IMR-90 (cell line): ENCODE results near the gene SEZ6L. TPM values are rescaled to one million over a fixed set of nuclear protein-coding genes. Genes with fewer than 3 reads are reported as not detected.

Experiments
- ATAC-seq: fragments of 200-7000 bp; cut with Tn5 transposase; 2 replicates; pipeline ENCODE4 v1.9.1; 2020; ENCODE audit warnings: low read depth, mild to moderate bottlenecking, moderate library complexity
- BruUV-seq: library from RNA; stranded (reverse); fragments of 400-500 nt; replicated peaks from 2 replicates; lab custom pipeline; 2021; lab: Mats Ljungman, UMichigan
- CTCF ChIA-PET: fragments of 300-600 bp; formaldehyde crosslinking; extraction: SDS; loops from one replicate; lab custom pipeline; 2021; ENCODE audit warnings: antibody characterized with exemption; lab: Yijun Ruan, JAX
- POLR2A ChIA-PET: fragments of 300-600 bp; sonication (Branson Sonifier 250); formaldehyde crosslinking; loops from one replicate; lab custom pipeline; 2022; ENCODE audit warnings: antibody characterized with exemption; ENCODE audit not compliant: unreplicated experiment; lab: Charles Lee
- DNase-seq: peaks from one replicate; pipeline ENCODE4 v3.0.0; 2013
- H2AFZ ChIP-seq: replicated peaks from 2 replicates; pipeline ENCODE3; 2013; ENCODE audit warnings: low read length, mild to moderate bottlenecking; ENCODE audit not compliant: poor library complexity
- H2AK5ac ChIP-seq: 2 replicates; pipeline ENCODE4 v1.6.1; 2013; ENCODE audit warnings: low read depth, low read length, inconsistent platforms
- H2AK9ac ChIP-seq: replicated peaks from 2 replicates; pipeline ENCODE3; 2013; ENCODE audit warnings: mild to moderate bottlenecking, low read depth, low read length, moderate library complexity; ENCODE audit not compliant: poor library complexity
- H2BK120ac ChIP-seq: 2 replicates; pipeline ENCODE4 v1.6.1; 2013; ENCODE audit warnings: low read depth, low read length, inconsistent platforms
- H2BK15ac ChIP-seq: 3 replicates; pipeline ENCODE4 v1.6.1; 2013; ENCODE audit warnings: low read depth, low read length, inconsistent platforms
- H2BK20ac ChIP-seq: 2 replicates; pipeline ENCODE4 v1.6.1; 2013; ENCODE audit warnings: low read depth, mild to moderate bottlenecking, inconsistent platforms, low read length, moderate library complexity
- H2BK5ac ChIP-seq: 2 replicates; pipeline ENCODE4 v1.6.1; 2013; ENCODE audit warnings: mild to moderate bottlenecking, low read depth, low read length, inconsistent platforms; ENCODE audit not compliant: poor library complexity, severe bottlenecking
- H3K14ac ChIP-seq: replicated peaks from 2 replicates; pipeline ENCODE4 v1.6.1; 2013; ENCODE audit warnings: low read depth, low read length, inconsistent platforms
- H3K18ac ChIP-seq: 2 replicates; pipeline ENCODE4 v1.6.1; 2013; ENCODE audit warnings: low read depth, low read length, control low read depth
- H3K23ac ChIP-seq: 2 replicates; pipeline ENCODE4 v1.6.1; 2013; ENCODE audit warnings: low read depth, low read length, inconsistent platforms
- H3K27ac ChIP-seq: 2 replicates; pipeline ENCODE4 v1.5.1; 2013; ENCODE audit warnings: mild to moderate bottlenecking, control low read depth, low read length; ENCODE audit not compliant: insufficient read depth
- H3K27me3 ChIP-seq: 2 replicates; pipeline ENCODE4 v1.6.1; 2013; ENCODE audit warnings: low read length; ENCODE audit not compliant: control insufficient read depth, insufficient read depth
- H3K36me3 ChIP-seq: 2 replicates; pipeline ENCODE4 v1.6.1; 2013; ENCODE audit warnings: low read length, mixed read lengths; ENCODE audit not compliant: control insufficient read depth, insufficient read depth
- H3K4ac ChIP-seq: 2 replicates; pipeline ENCODE4 v1.6.1; 2013; ENCODE audit warnings: low read depth, low read length, inconsistent platforms
- H3K4me1 ChIP-seq: 2 replicates; pipeline ENCODE4 v1.6.1; 2013; ENCODE audit warnings: low read length, mixed read lengths; ENCODE audit not compliant: control insufficient read depth, insufficient read depth
- H3K4me2 ChIP-seq: 2 replicates; pipeline ENCODE4 v1.6.1; 2013; ENCODE audit warnings: low read depth, mild to moderate bottlenecking, control low read depth, low read length, moderate library complexity
- H3K4me3 ChIP-seq: 2 replicates; pipeline ENCODE4 v1.5.1; 2013; ENCODE audit warnings: low read depth, mild to moderate bottlenecking, control low read depth, low read length, moderate library complexity; ENCODE audit not compliant: insufficient read depth
- H3K56ac ChIP-seq: 2 replicates; pipeline ENCODE4 v1.6.1; 2013; ENCODE audit warnings: low read length, inconsistent platforms; ENCODE audit not compliant: insufficient read depth; ENCODE audit errors: extremely low read depth
- H3K79me1 ChIP-seq, 2 experiments: 2 replicates each; pipeline ENCODE4 v1.6.1; 2013; ENCODE audit warnings: low read length in 2 of 2, inconsistent platforms in 1 of 2, low read depth in 1 of 2
- H3K9ac ChIP-seq: 2 replicates; pipeline ENCODE4 v1.6.1; 2013; ENCODE audit warnings: low read depth, low read length, control low read depth
- H3K9me1 ChIP-seq: 2 replicates; pipeline ENCODE4 v1.6.1; 2013; ENCODE audit warnings: low read length, inconsistent platforms; ENCODE audit not compliant: insufficient read depth
- H3K9me3 ChIP-seq: 2 replicates; pipeline ENCODE4 v1.6.1; 2013; ENCODE audit warnings: low read length; ENCODE audit not compliant: control insufficient read depth, insufficient read depth
- H4K20me1 ChIP-seq: 2 replicates; pipeline ENCODE4 v1.6.1; 2013; ENCODE audit warnings: low read length, inconsistent platforms; ENCODE audit not compliant: insufficient read depth
- H4K5ac ChIP-seq: 2 replicates; pipeline ENCODE4 v1.6.1; 2013; ENCODE audit warnings: mild to moderate bottlenecking, low read depth, low read length, control low read depth
- H4K8ac ChIP-seq, 2 experiments: 2 replicates each; pipeline ENCODE4 v1.6.1; 2013; ENCODE audit warnings: low read depth in 2 of 2, low read length in 2 of 2, control low read depth in 1 of 2, inconsistent platforms in 1 of 2
- H4K91ac ChIP-seq: 2 replicates; pipeline ENCODE4 v1.6.1; 2013; ENCODE audit warnings: low read depth, low read length, inconsistent platforms; ENCODE audit not compliant: insufficient read depth
- RCOR1 ChIP-seq: IDR thresholded peaks from 2 replicates; pipeline ENCODE4 v1.6.1; 2012; ENCODE audit warnings: mild to moderate bottlenecking, low read length, improper control_type of control experiment; ENCODE audit not compliant: insufficient replicate concordance
- WGBS, 2 experiments: methylation state at CpG; one replicate each; pipeline versions ENCODE4 v1.1.5 to v1.1.7; 2013; ENCODE audit warnings: missing lambda C conversion rate in 2 of 2; ENCODE audit not compliant: insufficient read length in 1 of 2; ENCODE audit errors: extremely low coverage in 2 of 2; 5-methylcytosine and 5-hydroxymethylcytosine counted together
- dilution Hi-C: fragments of 300-500 bp; cut with HindIII; formaldehyde crosslinking; loops from one replicate; pipeline ENCODE4 v1.14.3; 2018; ENCODE audit warnings: low sequenced_read_pairs; ENCODE audit not compliant: unreplicated experiment
- in situ Hi-C: fragments of 300-500 bp; cut with MboI; formaldehyde crosslinking; loops from 3 replicates; pipeline ENCODE4 v1.14.3; 2019; ENCODE audit warnings: low sequenced_read_pairs, inconsistent platforms, mixed read lengths
- intact Hi-C: fragments of 100-400 bp; cut with micrococcal nuclease; formaldehyde crosslinking; loops from 2 replicates; pipeline ENCODE4 v1.10.0; 2022
- polyA plus RNA-seq, 3 experiments: library from polyadenylated mRNA; depleted of rRNA; stranded (reverse); fragments of >200 nt; gene quantifications; 2 replicates each; pipeline ENCODE4 v1.2.3, GENCODE V29; 2012; ENCODE audit warnings: low replicate concordance in 1 of 3
- total RNA-seq: library from RNA; depleted of rRNA; stranded (reverse); fragments of >200 nt; gene quantifications from 2 replicates; pipeline ENCODE4 v1.2.3, GENCODE V29; 2012

The SEZ6L gene
- total and polyA plus RNA-seq, 2 of the 4 experiments (the other 2 are of a cell fraction): not detected

GRCh38 chr22:26161746-26162145, 7.5 kb upstream of the SEZ6L start:
- H3K9me3 ChIP-seq: peaks cover 2% of the 10 kb centered on the region; the same call in 1 of the 2 replicates
- 80% methylated on average over 1 of the region's 7 CpGs; no CpG with 5 or more reads in 1 of the 2 experiments for WGBS, 2 experiments

More at GRCh38 chr22:26161746-26162145, 7.5 kb upstream of the SEZ6L start:
- CTCF ChIA-PET: no interaction called here
- Histone ChIP-seq H3K9ac (no peak overlapping the region), H4K20me1 (no peaks in the 10 kb centered on the region), H4K91ac (no peak overlapping the region), H3K36me3 (no peaks in the 10 kb centered on the region), H3K4ac (no peak overlapping the region), H2BK120ac (no peak overlapping the region), H3K4me1 (no peaks in the 10 kb centered on the region), H2BK20ac (no peak overlapping the region), H3K27me3 (no peaks in the 10 kb centered on the region), H3K9me1 (no peaks in the 10 kb centered on the region), H3K56ac (no peak overlapping the region), H3K23ac (no peak overlapping the region), H2AK5ac (no peak overlapping the region), H2AK9ac (no peak overlapping the region), H3K18ac (no peak overlapping the region), H3K79me1 (no peaks in the 10 kb centered on the region), H3K4me3 (no peak overlapping the region), H4K5ac (no peak overlapping the region), H2AFZ (no peak overlapping the region), H3K14ac (no peak overlapping the region), H4K8ac (no peak overlapping the region), H2BK5ac (no peak overlapping the region), H3K27ac (no peak overlapping the region), H2BK15ac (no peak overlapping the region), H3K4me2 (no peak overlapping the region)
- ATAC-seq (no peak), DNase-seq (no peak)
- no TSS peak for BruUV-seq
- TF ChIP-seq RCOR1: no peak
- POLR2A ChIA-PET: no interaction called here
- intact Hi-C loops (no loop called here), in situ Hi-C loops (no loop called here), dilution Hi-C loops (no loop called here)
